Raji (cell line): ENCODE data around the gene TRUB2.
A peak's percentile ranks its signal among the peaks of the same experiment; 100 is the strongest.

Experiments used
- POLR2A ChIP-seq: IDR thresholded peaks from 2 replicates; pipeline ENCODE4 v1.6.1; 2011; ENCODE audit warnings: low read depth, low read length, control low read depth; ENCODE audit not compliant: insufficient read depth

TRUB2 gene, protein sequence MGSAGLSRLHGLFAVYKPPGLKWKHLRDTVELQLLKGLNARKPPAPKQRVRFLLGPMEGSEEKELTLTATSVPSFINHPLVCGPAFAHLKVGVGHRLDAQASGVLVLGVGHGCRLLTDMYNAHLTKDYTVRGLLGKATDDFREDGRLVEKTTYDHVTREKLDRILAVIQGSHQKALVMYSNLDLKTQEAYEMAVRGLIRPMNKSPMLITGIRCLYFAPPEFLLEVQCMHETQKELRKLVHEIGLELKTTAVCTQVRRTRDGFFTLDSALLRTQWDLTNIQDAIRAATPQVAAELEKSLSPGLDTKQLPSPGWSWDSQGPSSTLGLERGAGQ

DNA sequence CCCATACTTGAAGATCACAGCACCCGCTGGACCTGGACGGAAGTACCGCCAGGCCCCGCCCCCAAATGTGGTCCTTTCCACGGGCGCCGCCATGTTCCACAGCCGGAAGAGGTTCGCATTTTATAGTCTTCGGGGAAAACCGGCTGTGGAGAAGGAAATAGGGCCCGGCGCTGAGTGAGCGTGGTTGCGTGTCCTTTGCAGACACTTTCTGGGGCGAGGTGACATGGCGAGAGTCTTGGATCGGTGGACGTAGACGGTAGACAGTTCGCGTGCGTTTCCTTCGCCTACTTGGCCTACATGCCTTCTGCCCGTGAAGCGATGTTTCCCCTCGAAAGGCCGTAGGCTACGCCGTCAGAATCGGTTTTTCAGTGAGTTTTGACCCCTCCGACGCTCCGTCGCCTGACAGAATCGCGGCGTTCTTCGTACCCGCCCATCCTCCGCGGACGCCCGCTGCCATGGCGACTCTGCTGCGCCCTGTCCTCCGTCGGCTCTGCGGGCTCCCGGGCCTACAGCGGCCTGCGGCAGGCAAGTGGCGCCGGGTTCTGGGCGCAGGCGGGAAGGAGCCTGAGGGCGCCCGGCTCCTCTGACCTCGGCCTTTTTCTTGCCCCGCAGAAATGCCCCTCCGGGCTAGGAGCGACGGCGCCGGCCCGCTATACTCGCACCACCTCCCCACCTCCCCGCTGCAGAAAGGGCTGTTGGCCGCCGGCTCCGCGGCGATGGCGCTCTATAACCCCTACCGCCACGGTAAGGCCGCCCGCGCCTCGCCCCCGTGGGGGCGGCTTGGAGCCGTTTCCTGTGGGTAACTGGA lies at the start of gene TRUB2, which contains the start of gene COQ4:
Gene TRUB2 (minus strand): TSS at position 44 of the 808 bp plus-strand sequence. CDS start 39 bp downstream, at position 5.
Gene COQ4 (plus strand): TSS at position 436 of the 808 bp plus-strand sequence. CDS start 20 bp downstream, at position 456.
- peak; percentile 85 for TF ChIP-seq POLR2A

DNA sequence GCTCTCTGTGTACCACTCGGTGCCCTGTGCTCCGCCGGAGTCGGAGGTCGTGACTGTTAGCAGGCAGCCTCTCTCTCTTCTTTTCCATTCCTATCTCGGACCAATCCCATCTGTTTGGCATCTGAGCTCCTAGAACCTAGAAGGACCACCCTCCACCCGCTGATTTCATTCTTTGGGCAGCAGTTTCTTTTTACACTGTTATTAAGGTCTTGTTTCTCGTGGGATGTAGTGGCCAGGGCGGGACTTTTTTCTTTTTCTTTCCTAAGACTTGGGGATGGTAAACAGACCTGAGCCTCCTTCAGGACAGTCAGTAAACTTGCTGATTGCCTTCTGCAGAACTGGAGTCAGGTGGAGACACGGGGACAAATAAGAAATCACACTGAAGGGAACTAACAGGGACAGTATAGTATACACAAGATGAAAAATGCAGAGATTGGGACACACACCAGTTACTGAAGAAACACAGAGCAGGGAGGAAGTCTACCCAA lies 49.4 kb upstream of the TRUB2 start:
- TF ChIP-seq POLR2A, result no peak

DNA sequence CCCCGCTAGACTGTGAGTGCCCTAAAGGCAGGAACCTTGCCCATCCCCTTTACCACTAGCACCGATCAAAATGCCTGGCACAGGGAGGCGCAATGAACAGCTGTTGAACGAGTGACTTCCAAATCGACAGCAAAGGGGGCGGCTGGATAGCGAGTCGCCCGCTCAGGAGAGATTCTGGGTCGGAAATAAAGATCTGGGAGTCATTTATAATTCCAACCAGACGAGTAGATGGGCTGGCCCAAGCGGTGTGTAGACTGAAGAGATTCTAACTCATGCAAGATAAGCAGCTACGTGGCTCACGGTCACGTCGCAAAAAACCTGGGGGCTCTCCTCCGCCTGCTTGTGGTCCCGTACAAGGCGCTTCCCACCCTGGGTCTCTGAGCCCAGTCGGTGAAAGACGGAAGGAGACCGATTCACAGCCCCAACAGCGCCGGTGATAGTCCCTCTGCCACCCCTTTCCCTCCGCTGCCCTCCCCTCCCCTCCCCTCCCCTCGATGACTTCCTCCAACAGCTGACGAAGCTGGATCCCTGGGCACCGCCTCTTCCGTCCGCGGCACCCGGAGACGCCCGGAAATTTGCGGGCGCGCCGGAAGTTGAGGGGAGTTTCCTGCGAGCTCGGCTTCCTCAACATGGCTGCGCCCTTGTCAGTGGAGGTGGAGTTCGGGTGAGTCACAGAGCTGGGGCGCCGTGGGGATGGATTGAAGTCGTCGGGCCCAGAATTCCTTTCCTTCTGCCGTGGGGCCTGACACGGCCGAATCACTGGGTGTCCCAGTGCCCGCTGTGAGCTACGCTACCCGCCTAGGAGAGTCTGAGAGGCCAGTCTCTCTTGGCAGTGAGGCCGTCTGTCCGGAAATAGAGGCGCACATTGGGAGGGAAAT lies 48.7 kb upstream of the TRUB2 start, which contains the start of gene URM1:
Gene URM1 (plus strand): TSS at position 623 of the 878 bp plus-strand sequence. CDS start 7 bp downstream, at position 630.
- TF ChIP-seq POLR2A, result peak; percentile 76

DNA sequence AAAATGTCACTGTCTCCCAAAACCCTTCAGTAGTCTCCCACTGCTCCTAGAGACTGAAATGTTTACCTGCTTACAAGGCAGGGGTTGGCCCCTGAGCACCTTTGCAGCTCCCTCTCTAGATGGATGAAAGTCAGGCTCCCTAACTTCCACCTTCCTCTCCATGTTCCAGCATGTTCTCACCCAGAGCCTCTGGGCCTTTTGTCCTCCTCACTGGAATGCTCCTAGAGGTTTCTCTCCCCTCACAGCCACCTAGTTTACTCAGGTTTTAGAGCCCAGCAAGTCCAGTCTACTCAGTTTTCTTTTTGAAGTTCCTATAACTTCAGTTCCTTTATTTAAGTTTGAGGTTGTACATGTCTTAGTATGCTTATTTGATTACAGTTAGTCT lies 48.1 kb upstream of the TRUB2 start:
- no peak for TF ChIP-seq POLR2A

DNA sequence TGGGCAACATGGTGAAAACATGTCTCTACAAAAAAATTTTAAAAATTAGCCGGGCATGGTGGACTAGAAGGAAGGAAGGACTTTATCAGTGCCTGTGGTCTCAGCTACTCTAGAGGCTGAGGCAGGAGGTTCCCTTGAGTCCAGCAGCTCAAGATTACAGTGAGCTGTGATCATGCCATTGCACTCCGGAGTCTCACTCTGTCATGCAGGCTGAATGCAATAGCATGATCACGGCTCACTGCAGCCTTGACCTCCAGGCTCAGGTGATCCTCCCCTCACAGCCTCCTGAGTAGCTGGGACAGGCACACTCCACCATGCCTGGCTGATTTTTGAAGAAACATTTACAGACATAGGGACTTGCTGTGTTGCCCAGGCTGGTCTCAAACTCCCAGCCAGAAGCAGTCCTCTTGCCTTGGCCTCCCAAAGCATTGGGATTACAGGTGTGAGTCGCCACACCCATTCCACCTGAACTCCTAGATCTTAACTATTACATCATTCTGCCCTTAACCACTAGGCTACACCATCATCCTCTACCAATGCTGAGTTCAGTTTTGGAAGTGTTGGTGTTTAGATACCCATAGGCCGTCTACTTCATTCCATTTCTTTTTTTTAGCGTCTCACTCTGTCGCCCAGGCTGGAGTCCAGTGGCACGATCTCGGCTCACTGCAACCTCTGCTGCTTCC lies 46.9 kb upstream of the TRUB2 start:
- no peak for TF ChIP-seq POLR2A

DNA sequence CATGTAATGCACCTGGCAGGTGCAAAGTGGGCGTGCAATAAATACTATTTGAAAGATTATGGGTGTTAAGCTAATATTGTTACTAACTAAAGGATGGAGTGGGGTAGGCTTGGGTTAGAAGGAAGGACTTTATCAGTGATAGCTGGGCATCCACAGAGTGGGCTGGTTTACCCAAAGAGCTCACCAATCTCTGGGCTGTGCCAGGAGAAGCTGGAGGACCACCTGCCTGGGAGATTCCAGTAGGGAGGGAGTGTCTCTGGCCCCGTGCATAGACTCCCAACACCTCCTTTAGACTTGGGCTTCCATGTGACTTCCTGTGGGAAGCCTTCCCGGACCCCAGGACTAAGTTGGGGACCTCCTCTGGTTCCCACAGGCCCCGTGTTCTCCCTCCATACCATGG lies 43.3 kb upstream of the TRUB2 start:
- no peak for TF ChIP-seq POLR2A

DNA sequence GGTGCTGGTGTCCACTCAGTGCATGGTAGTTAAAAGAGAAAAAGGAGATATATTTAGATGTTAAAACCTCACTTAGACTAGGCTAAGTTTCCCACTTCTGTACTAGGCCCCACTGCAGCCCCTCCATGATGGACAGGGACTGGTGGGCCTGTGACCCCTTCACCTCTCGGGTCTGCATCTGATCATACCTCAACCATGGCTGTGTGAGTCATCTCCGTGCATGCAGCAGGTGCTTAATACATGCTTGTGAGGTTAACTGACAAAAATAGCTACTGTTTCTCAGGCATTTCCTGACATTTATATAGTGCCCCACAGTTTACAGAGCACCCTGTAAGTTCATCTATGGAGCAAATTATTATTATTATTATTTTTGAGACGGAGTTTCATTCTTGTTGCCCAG lies 40.5 kb upstream of the TRUB2 start:
- TF ChIP-seq POLR2A, result no peak

DNA sequence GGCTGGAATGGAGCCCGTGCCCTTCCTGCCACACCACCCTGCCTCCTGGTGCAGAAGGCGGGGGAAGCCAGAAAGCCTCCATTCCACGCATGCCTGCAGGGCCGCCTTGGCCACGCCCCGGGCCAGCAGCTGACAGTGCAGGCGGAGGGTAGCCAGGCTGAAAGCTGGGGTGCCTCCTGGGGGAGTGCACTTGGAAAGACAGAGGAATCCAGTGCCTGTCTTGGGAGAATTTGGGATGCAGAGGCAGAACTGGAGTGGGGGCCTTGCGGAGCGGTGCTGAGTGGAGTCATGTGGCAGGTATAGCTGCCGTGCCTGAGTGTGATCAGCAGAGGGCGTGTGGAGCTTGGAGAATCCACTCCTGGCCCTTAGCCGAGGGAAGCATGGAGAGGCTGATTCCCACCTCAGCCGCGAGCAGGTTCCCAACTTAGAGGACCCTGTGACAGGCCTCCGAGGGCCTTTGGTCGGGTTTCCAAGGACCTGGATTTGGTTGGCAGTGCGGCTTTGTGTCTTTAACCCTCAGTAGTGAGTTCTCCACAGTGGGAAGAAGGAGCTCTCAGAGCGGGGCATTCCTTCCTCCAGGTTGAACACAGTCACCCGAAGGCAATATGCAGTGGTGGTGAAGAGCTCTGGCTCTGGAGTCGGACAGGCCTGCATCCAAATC lies 39.9 kb upstream of the TRUB2 start:
- TF ChIP-seq POLR2A, result no peak

DNA sequence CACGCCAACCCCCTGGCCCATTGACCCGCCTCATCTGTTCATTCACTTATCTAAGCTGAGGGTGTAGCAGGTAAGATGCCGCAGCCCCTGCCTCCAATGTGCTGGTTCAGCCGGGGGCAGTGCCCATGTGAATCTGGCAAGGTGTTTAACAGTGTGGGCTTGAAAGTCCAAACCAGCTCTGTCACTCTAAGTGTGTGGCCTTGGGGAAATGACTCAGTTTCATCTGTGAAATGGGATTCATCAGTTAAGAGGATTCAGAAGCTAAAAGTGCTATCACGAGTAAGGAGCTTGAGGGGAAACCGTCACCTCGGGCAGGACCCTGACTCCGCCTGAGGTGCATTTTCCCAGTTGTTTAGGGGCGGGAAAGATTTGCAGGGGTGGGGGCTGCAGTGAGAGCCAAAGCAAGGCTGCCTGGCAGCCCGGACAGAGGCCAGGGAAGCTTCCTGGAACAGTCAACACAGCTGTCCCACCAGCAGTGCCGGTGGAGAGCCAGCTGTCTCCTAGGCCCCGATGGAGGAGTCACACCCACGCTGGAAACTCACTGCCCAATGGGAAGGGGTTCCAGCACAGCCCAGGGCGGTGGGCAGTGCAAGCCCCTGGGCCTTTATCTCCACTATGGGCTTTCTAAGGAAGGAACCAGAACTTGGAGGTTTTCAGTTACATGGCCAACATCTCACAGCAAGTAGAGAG lies 39.2 kb upstream of the TRUB2 start:
- no peak for TF ChIP-seq POLR2A

DNA sequence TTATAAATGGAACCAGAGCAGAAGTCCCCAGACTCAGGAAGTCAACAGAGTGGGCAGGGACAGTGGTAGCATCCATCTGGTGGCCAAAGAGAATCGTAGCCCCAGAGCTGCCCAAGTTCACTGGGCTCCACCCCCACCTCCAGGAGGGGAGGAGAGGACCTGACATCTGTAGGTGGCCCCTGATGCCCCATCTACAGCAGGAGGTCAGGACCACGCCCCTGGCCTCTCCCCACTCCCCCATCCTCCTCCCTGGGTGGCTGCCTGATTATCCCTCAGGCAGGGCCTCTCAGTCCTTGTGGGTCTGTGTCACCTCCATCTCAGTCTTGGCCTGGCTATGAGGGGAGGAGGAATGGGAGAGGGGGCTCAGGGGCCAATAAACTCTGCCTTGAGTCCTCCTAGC lies 38.6 kb upstream of the TRUB2 start:
- no peak for TF ChIP-seq POLR2A

DNA sequence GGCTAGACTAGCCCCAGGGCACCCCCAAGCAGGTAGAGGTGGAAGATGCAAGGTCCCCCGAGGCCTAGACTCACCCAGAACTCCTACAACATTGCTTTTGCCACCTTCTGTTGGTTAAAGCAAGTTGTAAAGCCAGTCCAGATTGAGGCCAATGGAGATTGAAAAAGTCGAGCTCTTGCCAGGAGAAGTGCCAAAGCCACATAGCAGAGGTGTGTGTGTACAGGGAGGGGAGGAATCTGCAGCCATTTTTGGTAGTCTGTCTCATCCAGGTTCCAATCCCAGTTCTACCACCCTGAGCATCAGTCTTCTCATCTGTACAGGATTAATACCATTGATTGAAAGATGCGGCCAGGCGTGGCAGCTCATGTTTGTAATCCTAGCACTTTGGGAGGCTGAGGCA lies 36.6 kb upstream of the TRUB2 start:
- no peak for TF ChIP-seq POLR2A

DNA sequence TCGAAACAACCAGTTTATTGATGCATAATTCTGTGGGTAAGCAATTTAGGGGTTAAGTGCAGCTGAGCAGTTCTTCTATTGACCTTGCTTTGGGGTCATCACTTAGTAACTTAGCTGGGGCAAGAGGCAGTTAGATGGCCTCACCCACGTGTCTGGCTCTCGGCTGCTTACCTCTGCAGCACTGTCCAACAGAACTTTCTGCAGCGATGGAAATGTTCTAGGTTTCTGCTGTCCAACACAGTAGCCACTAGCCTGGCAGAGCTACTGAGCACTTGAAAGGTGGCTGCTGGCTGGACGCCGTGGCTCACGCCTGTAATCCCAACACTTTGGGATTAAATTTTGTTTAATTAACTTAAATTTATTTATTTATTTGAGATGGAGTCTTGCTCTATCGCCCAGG lies 35.8 kb upstream of the TRUB2 start:
- TF ChIP-seq POLR2A, result no peak

DNA sequence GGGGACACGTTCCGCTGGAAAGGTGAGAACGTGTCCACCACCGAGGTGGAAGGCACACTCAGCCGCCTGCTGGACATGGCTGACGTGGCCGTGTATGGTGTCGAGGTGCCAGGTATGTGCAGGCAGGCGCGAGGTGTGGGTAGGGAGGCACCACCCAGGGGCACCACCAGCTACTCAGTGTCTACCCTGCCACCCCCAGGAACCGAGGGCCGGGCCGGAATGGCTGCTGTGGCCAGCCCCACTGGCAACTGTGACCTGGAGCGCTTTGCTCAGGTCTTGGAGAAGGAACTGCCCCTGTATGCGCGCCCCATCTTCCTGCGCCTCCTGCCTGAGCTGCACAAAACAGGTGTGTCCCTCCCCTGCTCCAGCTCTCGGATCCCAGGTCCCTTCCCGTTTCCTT lies 33.2 kb upstream of the TRUB2 start:
- TF ChIP-seq POLR2A, result no peak

DNA sequence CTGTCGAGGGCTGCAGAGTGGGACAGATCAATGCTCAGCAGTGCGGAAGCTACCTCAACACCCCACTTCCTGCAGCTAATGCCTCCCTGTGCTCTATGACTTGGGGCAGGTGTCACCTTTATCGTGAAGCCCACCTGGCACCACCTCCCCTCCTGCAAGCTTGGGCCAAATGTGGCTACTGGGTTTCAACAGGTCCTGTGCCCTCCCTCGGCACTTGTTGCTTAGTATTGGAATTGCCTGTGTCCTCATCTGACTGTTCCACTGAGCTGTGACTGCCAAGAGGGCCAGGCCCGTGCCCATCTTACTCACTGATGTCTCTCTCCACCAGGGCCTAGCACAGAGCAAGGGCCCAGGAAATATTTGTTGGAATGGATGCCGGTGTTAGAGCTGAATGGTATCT lies 27.5 kb upstream of the TRUB2 start:
- no peak for TF ChIP-seq POLR2A

DNA sequence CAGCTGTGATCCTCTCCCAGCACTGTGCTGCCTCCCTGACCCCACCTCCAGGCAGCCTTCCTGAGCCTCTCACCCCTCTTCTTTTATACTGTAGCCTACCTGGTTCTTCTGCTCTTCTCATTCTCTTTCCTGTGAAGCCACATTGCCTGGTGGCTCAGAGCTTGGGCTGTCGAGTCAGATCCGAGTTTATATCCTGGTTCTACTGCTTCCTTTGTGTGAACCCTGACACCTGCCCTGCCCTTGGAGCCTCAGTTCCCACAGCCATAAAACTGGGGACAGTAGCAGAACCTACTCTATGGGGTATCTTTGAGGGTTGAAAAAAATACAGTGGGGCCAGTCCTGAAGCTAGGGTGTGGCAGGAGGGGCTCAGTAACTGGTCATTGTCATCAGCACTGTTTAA lies 26.9 kb upstream of the TRUB2 start:
- TF ChIP-seq POLR2A, result no peak
